Loucy (cell line): Measurements from ENCODE around the gene ITSN1.

Source experiments
- H2AFZ ChIP-seq: fragments of 200-600 bp; sonication (generic); 2 replicates; pipeline ENCODE4 v1.6.0; 2016; ENCODE audit warnings: antibody characterized with exemption, mild to moderate bottlenecking, low read length, moderate library complexity
- H3F3A ChIP-seq: fragments of 200-600 bp; 2 replicates; pipeline ENCODE4 v1.6.0; 2016; ENCODE audit warnings: antibody characterized with exemption, low read depth, mild to moderate bottlenecking
- H3K27me3 ChIP-seq: fragments of 200-600 bp; sonication (generic); 2 replicates; pipeline ENCODE4 v1.6.1; 2014; ENCODE audit warnings: low read length, mild to moderate bottlenecking; ENCODE audit not compliant: insufficient read depth, poor library complexity, severe bottlenecking
- H3K36me3 ChIP-seq: fragments of 200-600 bp; sonication (generic); 2 replicates; pipeline ENCODE4 v1.6.1; 2016; ENCODE audit warnings: low read length; ENCODE audit not compliant: insufficient read depth
- H3K4me1 ChIP-seq: fragments of 200-600 bp; sonication (generic); 2 replicates; pipeline ENCODE4 v1.5.1; 2014; ENCODE audit warnings: low read length, mild to moderate bottlenecking; ENCODE audit not compliant: insufficient read depth, poor library complexity, severe bottlenecking
- H3K4me2 ChIP-seq: fragments of 200-600 bp; sonication (generic); 2 replicates; pipeline ENCODE4 v1.6.0; 2014; ENCODE audit warnings: antibody characterized with exemption, low read length, low read depth, mild to moderate bottlenecking; ENCODE audit not compliant: poor library complexity, severe bottlenecking
- H3K4me3 ChIP-seq: fragments of 200-600 bp; sonication (generic); 2 replicates; pipeline ENCODE4 v1.5.1; 2014; ENCODE audit warnings: low read length, mild to moderate bottlenecking, mixed read lengths; ENCODE audit not compliant: poor library complexity, severe bottlenecking
- H3K79me2 ChIP-seq: fragments of 200-600 bp; sonication (generic); 2 replicates; pipeline ENCODE4 v1.6.1; 2014; ENCODE audit warnings: low read length; ENCODE audit not compliant: insufficient read depth
- H3K9ac ChIP-seq: fragments of 200-600 bp; sonication (generic); 2 replicates; pipeline ENCODE4 v1.6.0; 2014; ENCODE audit warnings: mild to moderate bottlenecking, low read depth, low read length, moderate library complexity; ENCODE audit not compliant: poor library complexity, severe bottlenecking
- H3K9me2 ChIP-seq: fragments of 200-600 bp; sonication (generic); replicated peaks from 2 replicates; pipeline ENCODE4 v1.6.1; 2016; ENCODE audit warnings: low read depth, low read length, mixed read lengths
- H3K9me3 ChIP-seq: fragments of 200-600 bp; sonication (generic); 2 replicates; pipeline ENCODE4 v1.6.1; 2014; ENCODE audit warnings: mild to moderate bottlenecking, antibody characterized with exemption, low read length, low read depth; ENCODE audit not compliant: insufficient read depth
- H4K20me1 ChIP-seq: fragments of 200-600 bp; sonication (generic); 2 replicates; pipeline ENCODE4 v1.6.0; 2014; ENCODE audit warnings: antibody characterized with exemption, low read length, mild to moderate bottlenecking; ENCODE audit not compliant: insufficient read depth, poor library complexity, severe bottlenecking
- EZH2phosphoT487 ChIP-seq: fragments of 200-600 bp; IDR thresholded peaks from 2 replicates; pipeline ENCODE4 v1.6.1; 2018; ENCODE audit warnings: antibody characterized with exemption, mild to moderate bottlenecking, moderate library complexity, borderline replicate concordance
- TF ChIP-seq, protein P1 (sequence below): fragments of 200-600 bp; sonication (generic); conservative IDR thresholded peaks from 2 replicates; pipeline ENCODE4 v1.5.1; 2014; ENCODE audit warnings: mild to moderate bottlenecking, antibody characterized with exemption, low read length

ITSN1 gene

GRCh38 chr21:33931799-33932390, 289.6 kb downstream of the ITSN1 start:
- Histone ChIP-seq H3K9me3 (no peaks in the 10 kb centered on the region), H3K9ac (peak overlapping the region; percentile 94), H3K27me3 (no peaks in the 10 kb centered on the region), H3K36me3 (no peaks in the 10 kb centered on the region), H3F3A (peaks cover 2% of the 10 kb centered on the region; the same call in 1 of the 2 replicates), H3K4me3 (peak overlapping the region; percentile 89), H2AFZ (no peak overlapping the region), H3K79me2 (peaks cover 55% of the 10 kb centered on the region), H3K9me2 (no peaks in the 10 kb centered on the region), H3K4me2 (peak overlapping the region; percentile 95), H4K20me1 (peaks cover 23% of the 10 kb centered on the region), H3K4me1 (peaks cover 42% of the 10 kb centered on the region)
- TF ChIP-seq EZH2phosphoT487 = no peak
- TF ChIP-seq, protein P1, sequence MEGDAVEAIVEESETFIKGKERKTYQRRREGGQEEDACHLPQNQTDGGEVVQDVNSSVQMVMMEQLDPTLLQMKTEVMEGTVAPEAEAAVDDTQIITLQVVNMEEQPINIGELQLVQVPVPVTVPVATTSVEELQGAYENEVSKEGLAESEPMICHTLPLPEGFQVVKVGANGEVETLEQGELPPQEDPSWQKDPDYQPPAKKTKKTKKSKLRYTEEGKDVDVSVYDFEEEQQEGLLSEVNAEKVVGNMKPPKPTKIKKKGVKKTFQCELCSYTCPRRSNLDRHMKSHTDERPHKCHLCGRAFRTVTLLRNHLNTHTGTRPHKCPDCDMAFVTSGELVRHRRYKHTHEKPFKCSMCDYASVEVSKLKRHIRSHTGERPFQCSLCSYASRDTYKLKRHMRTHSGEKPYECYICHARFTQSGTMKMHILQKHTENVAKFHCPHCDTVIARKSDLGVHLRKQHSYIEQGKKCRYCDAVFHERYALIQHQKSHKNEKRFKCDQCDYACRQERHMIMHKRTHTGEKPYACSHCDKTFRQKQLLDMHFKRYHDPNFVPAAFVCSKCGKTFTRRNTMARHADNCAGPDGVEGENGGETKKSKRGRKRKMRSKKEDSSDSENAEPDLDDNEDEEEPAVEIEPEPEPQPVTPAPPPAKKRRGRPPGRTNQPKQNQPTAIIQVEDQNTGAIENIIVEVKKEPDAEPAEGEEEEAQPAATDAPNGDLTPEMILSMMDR = no peak

GRCh38 chr21:33932731-33933130, 290.4 kb downstream of the ITSN1 start:
- H3K9me2 ChIP-seq = no peaks in the 10 kb centered on the region
- H3K27me3 ChIP-seq = no peaks in the 10 kb centered on the region
- H3K9me3 ChIP-seq = no peaks in the 10 kb centered on the region
- H2AFZ ChIP-seq = no peak overlapping the region
- peaks cover 63% of the 10 kb centered on the region for H3K79me2 ChIP-seq
- peaks cover 2% of the 10 kb centered on the region; the same call in 1 of the 2 replicates for H3F3A ChIP-seq
- H3K4me2 ChIP-seq = peak overlapping the region; percentile 95
- peak overlapping the region; percentile 89 for H3K4me3 ChIP-seq
- peak overlapping the region; percentile 94 for H3K9ac ChIP-seq
- no peaks in the 10 kb centered on the region for H3K36me3 ChIP-seq
- peaks cover 23% of the 10 kb centered on the region for H4K20me1 ChIP-seq
- H3K4me1 ChIP-seq = peaks cover 50% of the 10 kb centered on the region
- TF ChIP-seq EZH2phosphoT487 = no peak
- TF ChIP-seq, protein P1 = no peak

DNA sequence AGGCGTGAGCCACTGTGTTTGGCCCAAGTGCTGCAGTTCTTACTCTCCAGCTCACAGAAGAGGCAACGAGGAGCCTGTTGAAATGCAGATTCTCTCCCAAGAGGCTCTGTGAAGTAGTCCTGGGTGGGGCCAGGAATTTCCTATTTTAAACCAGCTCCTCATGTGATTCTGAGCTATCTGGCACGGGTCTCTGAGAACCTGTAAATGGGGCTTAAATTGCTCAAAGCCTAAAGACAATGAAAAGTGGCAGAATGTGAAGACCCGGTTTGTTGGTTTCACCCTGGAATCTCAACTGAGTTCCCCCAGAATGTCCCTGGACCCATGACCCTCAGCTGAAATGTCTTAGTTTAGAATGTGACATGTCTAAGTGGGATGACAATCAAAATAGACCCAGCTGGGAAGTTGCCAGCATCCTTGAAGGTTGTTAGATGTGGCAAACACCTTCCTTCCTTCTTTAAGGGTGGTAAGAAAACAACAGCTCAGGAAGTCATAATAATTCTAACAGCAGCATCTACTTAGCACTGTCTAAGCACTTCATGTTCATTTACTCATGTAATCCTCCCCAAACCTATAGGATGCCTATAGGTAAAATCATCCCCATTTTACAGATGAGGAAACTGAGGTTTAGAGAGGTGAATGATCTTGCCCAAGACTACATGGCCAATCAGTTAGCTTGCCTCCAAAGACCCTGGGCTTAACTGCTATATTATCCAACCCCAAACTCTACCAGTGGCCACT, 294.2 kb downstream of the ITSN1 start:
- Histone ChIP-seq H4K20me1 (peaks cover 23% of the 10 kb centered on the region), H3K4me3 (peak overlapping the region; percentile 89), H3K79me2 (peaks cover 88% of the 10 kb centered on the region), H3K27me3 (no peaks in the 10 kb centered on the region), H3K36me3 (no peaks in the 10 kb centered on the region), H3K4me2 (peak overlapping the region; percentile 95), H3K9me2 (no peaks in the 10 kb centered on the region), H3K4me1 (peaks cover 61% of the 10 kb centered on the region), H3K9ac (peak overlapping the region; percentile 94), H3K9me3 (no peaks in the 10 kb centered on the region), H2AFZ (no peak overlapping the region), H3F3A (peaks cover 2% of the 10 kb centered on the region; the same call in 1 of the 2 replicates)
- TF ChIP-seq EZH2phosphoT487 = no peak
- TF ChIP-seq, protein P1 = no peak
